Measurements from ENCODE around the gene SULT1C4.
"Not testable (repeated sequence)": the region's sequence is repeated elsewhere in the genome, so short reads cannot be mapped to it uniquely, and the experiment has no call there.

The SULT1C4 gene

GRCh38 chr2:108349571-108349928 lies 28.2 kb upstream of the SULT1C4 start:
- TF ChIP-seq CTCF (IDR thresholded peaks at IDR 0.05; ENCODE audit: low read depth, low read length) = no peak
- no peak overlapping the region for H3K4me3 ChIP-seq (ENCODE audit: low read depth, low read length)

- H3K4me3 ChIP-seq (ENCODE audit: low read depth, low read length) = no peak overlapping the region
- no peak for TF ChIP-seq CTCF (IDR thresholded peaks at IDR 0.05; ENCODE audit: low read depth, low read length)
Observed at GRCh38 chr2:108351889-108352288, 25.9 kb upstream of the SULT1C4 start.

GRCh38 chr2:108354136-108354535 lies 23.6 kb upstream of the SULT1C4 start:
- no peak for TF ChIP-seq CTCF (IDR thresholded peaks at IDR 0.05; ENCODE audit: low read depth, low read length)
- no peak overlapping the region for H3K4me3 ChIP-seq (ENCODE audit: low read depth, low read length)

GRCh38 chr2:108355906-108356734 lies 21.6 kb upstream of the SULT1C4 start:
- H3K4me3 ChIP-seq (ENCODE audit: low read depth, low read length) = no peak overlapping the region
- no peak for TF ChIP-seq CTCF (IDR thresholded peaks at IDR 0.05; ENCODE audit: low read depth, low read length)

- not testable (repeated sequence) for H3K4me3 ChIP-seq (ENCODE audit: low read depth, low read length)
Observed at GRCh38 chr2:108359336-108359735, 18.4 kb upstream of the SULT1C4 start.

GRCh38 chr2:108360776-108361468 lies 16.8 kb upstream of the SULT1C4 start:
- no peak for TF ChIP-seq CTCF (IDR thresholded peaks at IDR 0.05; ENCODE audit: low read depth, low read length)
- H3K4me3 ChIP-seq (ENCODE audit: low read depth, low read length) = no peak overlapping the region

- TF ChIP-seq CTCF (IDR thresholded peaks at IDR 0.05; ENCODE audit: low read depth, low read length) = no peak
- no peak overlapping the region for H3K4me3 ChIP-seq (ENCODE audit: low read depth, low read length)
Observed at GRCh38 chr2:108363024-108363907, 14.5 kb upstream of the SULT1C4 start.

Measured in WI38 (cell line).